HG03097 (cell line): ENCODE results near the gene OR1F1.
"Not testable (repeated sequence)": the region's sequence is repeated elsewhere in the genome, so short reads cannot be mapped to it uniquely, and the experiment has no call there.

Experiments
- ATAC-seq: cut with Tn5 transposase; IDR thresholded peaks from one replicate; pipeline ENCODE4 v1.9.1; 2021; ENCODE audit not compliant: unreplicated experiment, low FRiP score

OR1F1 gene

DNA sequence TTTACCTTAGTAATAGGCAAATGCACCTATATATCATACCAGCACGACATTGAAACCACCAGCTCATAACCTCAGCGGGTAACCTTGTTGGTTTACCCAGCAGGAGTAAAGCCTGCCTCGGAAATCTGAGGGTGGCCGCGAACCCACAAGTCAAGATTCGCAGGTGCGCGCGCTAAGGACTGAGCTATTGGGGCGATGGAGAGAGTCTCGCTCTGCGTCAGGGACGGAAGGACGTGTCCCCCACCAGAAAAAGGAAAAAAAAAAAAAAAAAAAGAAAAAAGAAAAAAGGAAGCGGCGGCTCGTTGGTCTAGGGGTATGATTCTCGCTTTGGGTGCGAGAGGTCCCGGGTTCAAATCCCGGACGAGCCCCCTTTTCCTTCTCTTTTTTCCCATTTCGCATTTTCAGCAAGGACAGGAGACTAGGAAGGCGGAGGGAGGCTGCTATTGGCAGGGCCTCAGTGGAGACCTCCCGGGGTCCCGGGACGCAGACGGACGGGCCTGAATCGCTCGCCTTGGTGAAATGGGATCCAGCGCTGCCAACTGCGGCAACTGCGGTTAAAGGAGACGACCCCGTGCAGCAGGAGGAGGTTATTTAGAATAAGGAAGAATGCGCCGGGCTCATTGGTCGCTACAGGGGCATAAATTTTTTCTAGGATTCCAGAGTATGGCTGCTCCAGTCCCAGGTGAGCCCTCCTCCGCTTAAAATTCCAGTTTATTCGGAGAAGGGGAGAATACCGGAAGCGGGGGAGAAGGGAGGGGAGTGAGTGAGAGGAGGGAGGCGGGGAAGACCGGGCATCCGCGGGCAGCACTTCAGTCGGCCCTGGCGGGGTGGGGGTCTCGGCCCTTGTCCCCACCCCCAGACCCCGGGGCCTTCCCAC lies at the start of gene OR1F1:
OR1F1 (plus strand) TSS at position 407 of the 877 bp plus-strand sequence.
- no peak for ATAC-seq

- no peak for ATAC-seq
Observed at GRCh38 chr16:3138342-3138741, 49.7 kb upstream of the OR1F1 start.

- no peak for ATAC-seq
Observed at GRCh38 chr16:3138823-3139426, 49.1 kb upstream of the OR1F1 start.

DNA sequence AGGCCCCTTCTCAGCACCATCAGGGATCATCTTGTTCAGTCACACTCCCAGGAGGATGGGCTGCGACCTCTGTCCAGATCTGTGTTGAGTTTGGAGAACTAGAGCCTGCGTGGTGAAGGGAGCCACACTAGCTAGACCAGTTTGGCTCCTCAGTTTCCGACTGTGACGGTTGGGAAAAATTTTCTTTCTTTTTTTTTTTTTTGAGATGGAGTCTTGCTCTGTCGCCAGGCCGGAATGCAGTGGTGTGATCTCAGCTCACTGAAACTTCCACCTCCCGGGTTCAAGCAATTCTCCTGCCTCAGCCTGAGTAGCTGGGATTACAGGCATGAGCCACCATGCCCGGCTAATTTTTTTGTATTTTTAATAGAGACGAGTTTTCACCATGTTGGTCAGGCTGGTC lies 48.4 kb upstream of the OR1F1 start:
- not testable (repeated sequence) for ATAC-seq

GRCh38 chr16:3140603-3141427 lies 47.2 kb upstream of the OR1F1 start:
- ATAC-seq, result no peak

GRCh38 chr16:3141781-3142311 lies 46.2 kb upstream of the OR1F1 start:
- no peak for ATAC-seq

DNA sequence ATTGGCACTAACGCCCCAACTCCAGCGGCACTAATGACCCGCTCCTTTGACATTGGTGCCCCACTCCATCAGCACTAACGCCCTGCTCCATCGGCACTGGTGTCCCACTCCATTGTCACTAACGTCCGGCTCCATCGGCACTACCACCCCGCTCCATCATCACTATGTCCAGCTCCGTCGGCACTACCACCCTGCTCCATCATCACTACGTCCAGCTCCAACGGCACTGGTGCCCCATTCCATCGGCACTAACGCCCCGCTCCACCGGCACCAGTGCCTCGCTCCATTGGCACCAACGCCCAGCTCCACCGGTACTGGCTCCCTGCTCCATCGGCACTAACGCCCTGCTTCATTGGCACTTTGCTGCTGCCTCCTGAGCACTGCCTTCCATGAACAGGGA lies 45.7 kb upstream of the OR1F1 start:
- no peak for ATAC-seq

DNA sequence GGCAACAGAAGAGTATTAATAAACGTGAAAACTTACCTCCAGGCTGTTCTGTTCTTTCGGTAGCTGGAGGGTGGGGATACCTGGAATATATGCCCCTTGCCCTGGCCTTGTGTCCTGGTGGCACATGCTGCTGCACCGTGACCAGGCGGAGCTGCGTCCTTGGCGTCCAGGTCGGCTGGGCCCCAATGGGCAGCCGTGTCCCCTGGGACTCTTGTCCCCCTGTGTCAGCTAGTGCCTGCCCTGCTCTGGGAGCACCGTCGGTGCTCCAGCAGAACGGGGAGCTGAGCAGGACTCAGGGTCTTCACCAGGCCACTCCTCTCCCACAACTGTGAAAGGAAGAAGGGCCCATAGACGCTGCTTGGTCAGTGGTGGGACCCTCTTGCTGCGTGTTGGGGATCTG lies 45.2 kb upstream of the OR1F1 start:
- no peak for ATAC-seq

DNA sequence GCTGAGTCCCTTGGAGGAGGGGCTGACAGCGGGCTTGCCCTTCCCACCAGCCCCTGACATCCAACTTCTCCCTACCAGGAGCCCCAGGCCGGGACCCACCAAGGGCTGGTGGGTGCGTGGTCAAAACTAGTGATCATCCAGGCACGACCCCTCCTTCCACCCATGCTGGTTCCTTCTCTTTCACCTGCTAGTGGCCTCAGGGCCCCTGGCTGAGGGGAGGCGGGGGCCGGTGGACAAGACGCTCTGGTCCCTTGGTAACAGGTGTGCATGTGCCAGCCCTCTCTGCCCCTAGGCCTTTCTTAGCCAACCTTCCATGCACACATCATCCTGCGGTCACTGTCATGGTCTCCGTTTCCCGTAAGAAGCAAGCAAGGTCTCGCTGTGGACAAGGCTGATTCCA lies 44.8 kb upstream of the OR1F1 start:
- no peak for ATAC-seq

DNA sequence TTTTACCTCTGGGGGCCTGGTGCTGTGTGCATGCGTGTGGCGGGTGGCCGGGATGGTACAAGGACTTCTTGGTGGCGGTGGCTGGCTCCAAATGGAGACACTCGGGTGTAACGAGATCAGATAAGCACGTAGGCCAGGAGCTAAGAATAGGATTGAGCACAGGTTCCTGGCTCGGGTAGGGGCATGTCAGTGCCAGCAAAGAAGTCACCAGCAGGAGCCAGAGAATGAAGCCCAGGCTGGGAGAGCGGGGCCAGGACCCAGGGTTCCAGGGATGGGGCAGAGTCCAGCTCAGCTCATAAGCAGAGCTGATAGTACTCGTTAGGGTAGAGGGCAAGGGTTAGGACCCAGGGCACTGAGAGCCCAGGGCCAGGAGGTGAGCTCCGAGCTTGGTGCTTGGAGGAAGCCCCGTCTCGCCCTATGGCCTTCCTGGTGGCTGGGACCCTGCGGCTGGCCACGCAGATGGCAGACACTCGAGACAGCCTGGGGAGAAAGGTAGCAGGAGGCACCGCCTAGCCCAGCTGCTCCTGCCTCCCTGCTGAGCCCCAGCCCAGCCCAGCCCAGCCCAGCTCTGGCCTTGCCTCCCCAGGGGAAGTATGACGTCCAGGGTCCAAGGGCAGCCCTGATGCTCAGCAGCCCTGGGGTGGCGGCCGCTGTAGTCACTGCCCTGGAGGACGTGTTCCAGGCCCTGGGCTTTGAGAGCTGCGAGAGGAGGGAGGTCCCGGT lies 44.2 kb upstream of the OR1F1 start:
- no peak for ATAC-seq

- ATAC-seq, result no peak
Observed at GRCh38 chr16:3144321-3144983, 43.6 kb upstream of the OR1F1 start.

DNA sequence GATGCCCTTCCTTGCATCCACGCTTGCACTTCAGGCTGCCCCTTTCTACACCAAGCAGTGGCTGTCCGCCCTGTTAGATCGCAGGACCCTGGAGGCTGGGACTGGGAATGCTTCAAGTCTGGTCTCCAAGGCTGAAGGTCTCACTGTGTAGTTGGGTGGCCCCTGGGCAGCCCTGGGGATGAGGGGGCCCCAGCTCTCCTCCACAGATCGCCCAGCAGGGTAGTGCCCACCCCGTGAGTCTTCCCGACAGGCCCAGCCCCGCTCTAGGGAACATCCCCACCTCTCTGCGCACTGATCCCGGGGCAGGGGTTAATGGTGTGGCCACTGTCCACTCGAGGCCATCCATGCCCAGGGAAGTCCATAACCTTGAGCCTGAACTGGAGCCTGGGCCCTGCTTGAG lies 42.9 kb upstream of the OR1F1 start:
- no peak for ATAC-seq

DNA sequence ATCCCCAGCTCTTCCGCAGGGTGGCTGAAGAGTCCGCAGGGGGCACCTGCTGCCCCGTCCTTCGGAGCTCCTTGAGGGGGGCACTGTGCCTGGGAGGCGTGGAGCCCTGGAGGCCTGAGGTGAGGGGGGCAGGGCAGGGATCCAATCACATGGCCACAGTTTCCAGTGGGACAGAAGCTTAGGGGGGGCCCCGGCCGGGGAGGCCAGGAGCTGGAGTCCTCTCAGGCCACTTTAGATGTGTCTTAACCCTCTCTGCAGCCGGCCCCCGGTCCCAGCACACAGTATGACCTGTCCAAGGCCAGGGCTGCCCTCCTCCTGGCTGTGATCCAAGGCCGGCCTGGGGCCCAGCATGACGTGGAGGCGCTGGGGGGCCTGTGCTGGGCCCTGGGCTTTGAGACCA lies 42.3 kb upstream of the OR1F1 start:
- no peak for ATAC-seq

GRCh38 chr16:3147046-3147756 lies 40.8 kb upstream of the OR1F1 start:
- ATAC-seq, result no peak

DNA sequence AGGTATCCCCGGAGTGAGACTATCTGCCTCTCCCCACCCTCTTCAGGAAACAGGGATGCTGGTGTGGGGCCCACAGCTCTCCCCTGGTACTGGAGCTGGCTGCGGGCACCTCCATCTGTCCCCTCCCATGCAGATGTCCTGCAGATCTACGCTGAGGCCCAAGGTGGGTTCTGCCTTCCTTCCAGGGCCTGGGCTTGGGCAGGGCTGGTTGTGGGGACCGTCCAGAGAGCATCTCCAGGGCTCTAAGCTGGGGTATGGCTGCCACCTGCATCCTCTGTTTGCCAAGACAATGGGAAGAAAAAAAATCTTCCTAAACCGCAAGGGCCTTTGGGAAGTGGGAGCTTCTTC lies 40.3 kb upstream of the OR1F1 start:
- no peak for ATAC-seq

GRCh38 chr16:3148256-3149192 lies 39.5 kb upstream of the OR1F1 start:
- ATAC-seq, result no peak

GRCh38 chr16:3149193-3149530 lies 38.8 kb upstream of the OR1F1 start:
- ATAC-seq, result no peak

- peak; percentile 10 for ATAC-seq
Observed at GRCh38 chr16:3149630-3150345, 38.2 kb upstream of the OR1F1 start.
